Fibroblast of skin of left quadriceps (primary cell): ENCODE results near the gene GRID2.

Experiments used
- DNase-seq, 2 experiments: peaks; one replicate each; pipeline ENCODE4 v3.0.0-alpha.2; 2013; ENCODE audit warnings: low read depth in 2 of 2

Gene GRID2

DNA sequence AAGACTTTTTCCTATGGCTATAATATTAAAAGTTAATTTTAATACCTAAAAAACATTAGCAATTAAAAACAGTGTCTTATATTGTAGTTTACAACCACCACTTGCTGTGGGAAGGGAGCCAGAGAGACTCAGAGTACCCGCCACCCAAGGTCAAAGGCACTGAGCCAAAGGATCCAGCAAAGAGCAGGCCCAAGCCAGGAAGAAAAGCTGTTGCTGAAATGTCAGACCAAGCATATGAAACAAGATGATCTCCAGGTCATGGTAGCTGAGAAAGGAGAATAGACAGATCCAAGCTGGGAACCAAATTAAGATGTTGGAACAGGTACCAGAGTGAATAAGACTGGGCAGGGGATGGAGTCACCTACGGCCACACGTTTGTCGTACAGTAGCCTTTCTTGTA lies 1506.0 kb downstream of the GRID2 start:
- no peak for DNase-seq

DNA sequence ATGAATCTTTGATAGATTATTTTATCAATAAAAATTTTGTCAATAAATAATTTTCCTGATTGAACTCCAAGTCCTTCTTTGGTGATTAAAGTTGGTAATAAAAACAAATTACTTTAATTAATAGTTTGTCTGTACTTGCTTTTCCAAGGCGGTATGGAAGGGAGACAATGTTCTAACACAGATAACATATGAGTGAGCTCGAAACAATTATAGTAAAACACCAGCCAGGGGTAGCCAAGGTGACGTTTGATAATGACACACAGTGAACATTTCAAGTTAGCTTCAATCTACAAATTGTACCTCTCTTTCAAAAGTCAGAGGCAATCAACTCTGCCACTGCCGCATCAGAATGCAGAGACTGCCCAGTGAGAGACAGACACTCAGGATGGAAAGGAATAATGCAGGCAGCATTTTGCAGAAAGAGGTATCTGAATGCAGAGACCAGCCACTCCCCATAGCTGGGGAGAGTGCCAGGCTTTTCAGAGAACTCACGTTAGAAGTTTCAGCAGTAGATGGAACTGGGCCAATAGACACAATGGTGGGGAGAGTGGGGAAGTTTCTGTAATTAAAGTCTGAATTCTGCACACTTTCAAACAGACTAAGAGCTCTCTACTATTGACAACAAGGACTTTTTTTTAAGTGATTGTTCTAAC lies 1506.7 kb downstream of the GRID2 start:
- no peak for DNase-seq

DNA sequence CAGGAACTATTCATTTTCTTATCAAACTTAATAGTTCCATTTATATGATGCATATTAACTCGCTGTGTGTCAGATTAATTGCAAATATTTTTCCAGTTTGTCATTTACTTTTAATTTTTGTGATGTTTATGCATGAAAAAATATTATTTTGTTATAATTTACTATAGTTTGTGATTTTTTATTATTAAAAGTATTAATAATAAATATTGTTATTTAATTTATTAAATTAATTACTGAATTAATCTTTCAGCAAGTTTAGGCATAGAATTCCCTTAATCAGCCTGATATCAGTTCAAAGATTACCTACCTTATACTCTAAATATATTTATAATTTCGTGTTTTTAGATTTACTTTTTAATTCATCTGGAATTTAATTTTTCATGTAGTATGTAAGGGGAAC lies 1509.3 kb downstream of the GRID2 start:
- no peak for DNase-seq

DNA sequence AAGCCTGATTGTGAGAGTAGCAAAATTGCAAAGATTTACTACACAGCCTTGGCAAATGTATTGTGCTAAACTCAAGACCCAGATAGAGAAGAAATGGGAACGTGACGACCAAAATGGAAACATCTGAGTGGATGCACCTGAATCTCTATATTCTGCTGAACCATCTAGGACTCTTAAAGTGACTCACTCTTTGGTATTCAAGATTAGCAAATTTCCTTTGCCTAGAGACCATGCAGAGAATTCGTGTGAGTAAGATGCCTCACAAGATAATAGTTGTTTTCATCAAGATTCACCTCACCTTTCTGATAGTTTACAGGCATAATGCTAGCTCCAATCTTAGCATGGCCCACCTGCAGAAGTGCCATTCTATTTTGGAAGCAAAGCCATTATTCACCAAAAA lies 1510.4 kb downstream of the GRID2 start:
- DNase-seq, result no peak

DNA sequence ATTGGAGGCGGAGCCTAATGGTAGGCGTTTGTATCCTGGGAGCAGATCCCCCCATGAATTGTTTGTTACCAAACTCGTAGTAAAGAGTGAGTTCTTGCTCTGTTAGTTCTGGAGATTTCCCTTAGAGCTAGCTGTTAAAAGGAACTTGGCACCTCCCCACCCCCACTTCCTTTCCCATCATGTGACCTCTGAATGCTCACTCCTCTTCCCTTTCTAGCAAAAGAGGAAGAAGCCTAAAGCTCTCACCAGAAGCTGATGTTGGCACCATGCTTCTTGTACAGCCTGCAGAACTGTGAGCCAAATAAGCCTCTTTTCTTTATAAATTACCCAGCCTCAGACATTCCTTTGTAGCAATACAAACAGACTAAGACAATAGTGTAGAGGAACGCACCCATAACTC lies 1511.0 kb downstream of the GRID2 start:
- no peak for DNase-seq
